ENCODE measurements around the gene PCSK5. TPM values are rescaled to one million over a fixed set of nuclear protein-coding genes. Genes with fewer than 3 reads are reported as not detected.

The PCSK5 gene
- total RNA-seq, 4 donors from 2014 or later: 37.7 to 53.4 (median 43.1) TPM

DNA sequence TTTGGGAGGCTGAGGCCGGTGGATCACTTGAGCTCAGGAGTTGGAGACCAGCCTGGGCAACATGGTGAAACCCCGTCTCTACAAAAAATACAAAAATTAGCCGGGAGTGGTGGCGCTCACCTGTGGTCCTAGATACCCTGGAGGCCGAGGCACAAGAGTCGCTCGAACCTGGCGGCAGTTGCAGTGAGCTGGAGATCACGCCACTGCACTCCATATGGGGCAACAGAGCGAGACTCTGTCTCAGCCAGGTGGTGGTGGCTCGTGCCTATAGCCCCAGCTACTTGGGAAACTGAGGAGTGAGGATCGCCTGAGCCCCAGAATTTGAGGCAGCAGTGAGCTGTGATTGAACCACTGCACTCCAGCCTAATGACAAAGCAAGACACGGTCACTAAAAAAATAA, 506.1 kb downstream of the PCSK5 start:
- DNase-seq (ENCODE audit: low spot score) (no peak), ATAC-seq (ENCODE audit: low FRiP score) (no peak)
- TF ChIP-seq, protein P1, sequence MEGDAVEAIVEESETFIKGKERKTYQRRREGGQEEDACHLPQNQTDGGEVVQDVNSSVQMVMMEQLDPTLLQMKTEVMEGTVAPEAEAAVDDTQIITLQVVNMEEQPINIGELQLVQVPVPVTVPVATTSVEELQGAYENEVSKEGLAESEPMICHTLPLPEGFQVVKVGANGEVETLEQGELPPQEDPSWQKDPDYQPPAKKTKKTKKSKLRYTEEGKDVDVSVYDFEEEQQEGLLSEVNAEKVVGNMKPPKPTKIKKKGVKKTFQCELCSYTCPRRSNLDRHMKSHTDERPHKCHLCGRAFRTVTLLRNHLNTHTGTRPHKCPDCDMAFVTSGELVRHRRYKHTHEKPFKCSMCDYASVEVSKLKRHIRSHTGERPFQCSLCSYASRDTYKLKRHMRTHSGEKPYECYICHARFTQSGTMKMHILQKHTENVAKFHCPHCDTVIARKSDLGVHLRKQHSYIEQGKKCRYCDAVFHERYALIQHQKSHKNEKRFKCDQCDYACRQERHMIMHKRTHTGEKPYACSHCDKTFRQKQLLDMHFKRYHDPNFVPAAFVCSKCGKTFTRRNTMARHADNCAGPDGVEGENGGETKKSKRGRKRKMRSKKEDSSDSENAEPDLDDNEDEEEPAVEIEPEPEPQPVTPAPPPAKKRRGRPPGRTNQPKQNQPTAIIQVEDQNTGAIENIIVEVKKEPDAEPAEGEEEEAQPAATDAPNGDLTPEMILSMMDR (IDR thresholded peaks at IDR 0.05): no peak

GRCh38 chr9:76399856-76400255, 509.4 kb downstream of the PCSK5 start:
- DNase-seq (ENCODE audit: low spot score) (no peak), ATAC-seq (ENCODE audit: low FRiP score) (no peak)
- TF ChIP-seq, protein P1 (IDR thresholded peaks at IDR 0.05): no peak

DNA sequence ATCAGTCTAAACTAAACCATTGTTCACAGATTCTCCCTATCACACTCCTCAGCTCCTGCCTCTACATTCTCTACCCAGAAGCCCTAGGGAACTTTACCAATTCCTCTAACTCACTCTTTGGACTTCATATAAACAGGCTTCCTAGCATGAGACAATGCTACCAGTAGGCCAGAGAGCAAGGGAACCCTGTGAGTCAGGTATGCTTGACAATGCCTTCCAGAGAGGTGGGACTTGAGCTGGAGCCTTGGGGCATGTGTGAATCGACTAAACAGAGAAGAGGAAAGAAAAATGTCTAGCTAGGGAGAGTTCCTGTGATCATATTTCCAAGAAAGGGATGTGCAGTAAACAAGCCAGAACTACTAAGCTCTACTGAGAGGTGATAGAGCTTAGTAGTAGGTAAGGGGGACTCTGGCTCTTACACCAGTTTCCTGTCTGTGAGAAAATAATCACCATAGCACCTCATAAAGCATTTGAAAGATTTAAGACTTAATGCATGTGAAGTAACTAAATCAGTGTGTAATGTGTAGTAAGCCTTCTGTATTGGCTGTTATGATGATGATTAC, 510.1 kb downstream of the PCSK5 start:
- DNase-seq (ENCODE audit: low spot score) (no peak), ATAC-seq (ENCODE audit: low FRiP score) (no peak)
- TF ChIP-seq, protein P1 (IDR thresholded peaks at IDR 0.05): no peak

- TF ChIP-seq, protein P1 (IDR thresholded peaks at IDR 0.05): no peak
- ATAC-seq (ENCODE audit: low FRiP score) (no peak), DNase-seq (ENCODE audit: low spot score) (no peak)
Measured at GRCh38 chr9:76401176-76401575, 510.7 kb downstream of the PCSK5 start.

- ATAC-seq (ENCODE audit: low FRiP score) (no peak), DNase-seq (ENCODE audit: low spot score) (no peak)
- TF ChIP-seq, protein P1 (IDR thresholded peaks at IDR 0.05): no peak
Measured at GRCh38 chr9:76401580-76402354, 511.3 kb downstream of the PCSK5 start.

DNA sequence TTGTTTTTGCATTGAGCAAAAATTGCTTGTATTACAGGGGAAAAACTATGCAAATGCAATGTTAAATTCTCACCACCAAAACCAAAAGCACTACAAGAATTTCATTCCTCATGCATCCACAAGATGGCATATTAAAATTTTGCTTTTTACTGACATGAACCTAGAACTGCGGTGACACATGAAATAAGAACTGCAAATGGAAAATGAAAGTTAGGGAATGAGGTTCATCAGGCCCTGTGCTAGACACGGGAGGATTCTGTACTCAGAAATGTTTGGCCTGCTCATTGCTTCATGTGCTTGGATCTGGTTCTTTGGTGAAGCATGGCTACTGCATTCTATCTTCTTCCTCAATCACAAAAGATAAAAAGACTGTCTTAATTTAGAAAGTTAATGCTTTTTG, 512.9 kb downstream of the PCSK5 start:
- DNase-seq (ENCODE audit: low spot score): no peak
- TF ChIP-seq, protein P1 (IDR thresholded peaks at IDR 0.05): no peak

GRCh38 chr9:76404401-76404800, 513.9 kb downstream of the PCSK5 start:
- TF ChIP-seq, protein P1 (IDR thresholded peaks at IDR 0.05): no peak
- ATAC-seq (ENCODE audit: low FRiP score): no peak

More for the DNA sequence above, 512.9 kb downstream of the PCSK5 start:
- ATAC-seq (ENCODE audit: low FRiP score): peak; percentile 91

More at GRCh38 chr9:76404401-76404800, 513.9 kb downstream of the PCSK5 start:
- DNase-seq (ENCODE audit: low spot score): no peak

Data from omental fat pad (tissue), 4 donors.